OCI-LY7 (cell line): Measurements from ENCODE around the gene PTPN12. TPM values are rescaled to one million over a fixed set of nuclear protein-coding genes. Genes with fewer than 3 reads are reported as not detected.

ENCODE experiments used
- BruUV-seq: library from RNA; stranded (reverse); fragments of 400-500 nt; replicated peaks from 2 replicates; lab custom pipeline; 2021; lab: Mats Ljungman, UMichigan
- CTCF ChIA-PET: fragments of 300-600 bp; sonication (Branson Sonifier 250); formaldehyde crosslinking; loops from one replicate; lab custom pipeline; 2022; ENCODE audit warnings: antibody characterized with exemption; ENCODE audit not compliant: unreplicated experiment; lab: Charles Lee
- POLR2A ChIA-PET: fragments of 300-600 bp; sonication (Branson Sonifier 250); formaldehyde crosslinking; loops from one replicate; lab custom pipeline; 2022; ENCODE audit warnings: antibody characterized with exemption; lab: Charles Lee
- DNase-seq: peaks from one replicate; pipeline ENCODE4 v3.0.0-alpha.2; 2015; ENCODE audit warnings: low spot score
- H2AFZ ChIP-seq: fragments of 200-600 bp; sonication (generic), shearing (Covaris generic); 2 replicates; pipeline ENCODE4 v1.6.1; 2014; ENCODE audit warnings: mild to moderate bottlenecking, antibody characterized with exemption, low read length, moderate library complexity
- H3K27ac ChIP-seq: fragments of 200-600 bp; sonication (generic); 2 replicates; pipeline ENCODE4 v1.5.1; 2014; ENCODE audit warnings: mixed run types, low read depth, mild to moderate bottlenecking, moderate library complexity, low read length, inconsistent platforms; ENCODE audit not compliant: poor library complexity, severe bottlenecking
- H3K36me3 ChIP-seq: fragments of 200-600 bp; sonication (generic); 2 replicates; pipeline ENCODE4 v1.6.1; 2014; ENCODE audit warnings: mild to moderate bottlenecking, antibody characterized with exemption, low read length, moderate library complexity, mixed read lengths; ENCODE audit not compliant: insufficient read depth
- H3K4me1 ChIP-seq: fragments of 200-600 bp; sonication (generic); 2 replicates; pipeline ENCODE4 v1.5.1; 2014; ENCODE audit warnings: mild to moderate bottlenecking, low read length; ENCODE audit not compliant: insufficient read depth, poor library complexity, severe bottlenecking
- H3K4me2 ChIP-seq: fragments of 200-600 bp; sonication (generic); 2 replicates; pipeline ENCODE4 v1.6.1; 2014; ENCODE audit warnings: mild to moderate bottlenecking, low read length
- H3K4me3 ChIP-seq: fragments of 200-600 bp; sonication (generic); 2 replicates; pipeline ENCODE4 v1.5.1; 2014; ENCODE audit warnings: mild to moderate bottlenecking, low read depth, low read length; ENCODE audit not compliant: poor library complexity, severe bottlenecking
- H3K79me2 ChIP-seq: fragments of 200-600 bp; sonication (generic); 2 replicates; pipeline ENCODE4 v1.6.1; 2016; ENCODE audit warnings: low read depth, mild to moderate bottlenecking, low read length, moderate library complexity, mixed read lengths; ENCODE audit not compliant: insufficient read depth
- H3K9me2 ChIP-seq: fragments of 200-600 bp; sonication (generic); 2 replicates; pipeline ENCODE4 v1.6.1; 2016; ENCODE audit warnings: mild to moderate bottlenecking, low read length, mixed read lengths; ENCODE audit not compliant: insufficient read depth
- H3K9me3 ChIP-seq: fragments of 200-600 bp; sonication (generic); 2 replicates; pipeline ENCODE4 v1.6.1; 2014; ENCODE audit warnings: mild to moderate bottlenecking, mixed run types, low read length, mixed read lengths
- H4K20me1 ChIP-seq: fragments of 200-600 bp; sonication (generic); 2 replicates; pipeline ENCODE4 v1.6.1; 2014; ENCODE audit warnings: mild to moderate bottlenecking, antibody characterized with exemption, low read length, moderate library complexity, mixed read lengths; ENCODE audit not compliant: insufficient read depth
- EZH2phosphoT487 ChIP-seq: fragments of 200-600 bp; sonication (generic); IDR thresholded peaks from 2 replicates; pipeline ENCODE4 v1.6.1; 2018; ENCODE audit warnings: low read depth, borderline replicate concordance, mild to moderate bottlenecking, mixed run types, antibody characterized with exemption, low read length, moderate library complexity, mixed read lengths
- intact Hi-C: fragments of 100-400 bp; cut with micrococcal nuclease; formaldehyde crosslinking; loops from one replicate; pipeline ENCODE4 v1.10.0; 2022; ENCODE audit not compliant: unreplicated experiment
- total RNA-seq, 2 experiments: library from RNA; depleted of rRNA in 1 of 2; stranded (reverse); fragments of >200 nt in 1 of 2; shearing (Covaris generic) in 1 of 2; gene quantifications; 2 replicates each; pipeline ENCODE4 v1.2.3, GENCODE V29; 2014 to 2022
- TF ChIP-seq, protein P1 (sequence below): fragments of 200-600 bp; sonication (generic); conservative IDR thresholded peaks from 2 replicates; pipeline ENCODE4 v1.5.1; 2014; ENCODE audit warnings: mild to moderate bottlenecking, antibody characterized with exemption, low read length, moderate library complexity, mixed read lengths

The PTPN12 gene
- total RNA-seq, 2 experiments from 2014 or later, result 2.7 to 19.1 TPM

GRCh38 chr7:77661816-77662215, 124.7 kb downstream of the PTPN12 start:
- no TSS peak for BruUV-seq
- intact Hi-C loops, result no loop called here
- Histone ChIP-seq H3K4me1 (no peaks in the 10 kb centered on the region), H3K36me3 (no peaks in the 10 kb centered on the region), H2AFZ (no peak overlapping the region), H3K4me2 (no peak overlapping the region), H3K79me2 (no peaks in the 10 kb centered on the region), H3K27ac (no peak overlapping the region), H3K9me2 (no peaks in the 10 kb centered on the region), H4K20me1 (no peaks in the 10 kb centered on the region), H3K4me3 (no peak overlapping the region), H3K9me3 (no peaks in the 10 kb centered on the region)
- no peak for DNase-seq
- POLR2A ChIA-PET, result interaction anchor here (1.3 kb wide), 1 partner anchor 10 kb away, joined by 8 read pairs; no protein-coding TSS in a partner anchor
- CTCF ChIA-PET, result no interaction called here
- TF ChIP-seq EZH2phosphoT487, result no peak
- TF ChIP-seq, protein P1, sequence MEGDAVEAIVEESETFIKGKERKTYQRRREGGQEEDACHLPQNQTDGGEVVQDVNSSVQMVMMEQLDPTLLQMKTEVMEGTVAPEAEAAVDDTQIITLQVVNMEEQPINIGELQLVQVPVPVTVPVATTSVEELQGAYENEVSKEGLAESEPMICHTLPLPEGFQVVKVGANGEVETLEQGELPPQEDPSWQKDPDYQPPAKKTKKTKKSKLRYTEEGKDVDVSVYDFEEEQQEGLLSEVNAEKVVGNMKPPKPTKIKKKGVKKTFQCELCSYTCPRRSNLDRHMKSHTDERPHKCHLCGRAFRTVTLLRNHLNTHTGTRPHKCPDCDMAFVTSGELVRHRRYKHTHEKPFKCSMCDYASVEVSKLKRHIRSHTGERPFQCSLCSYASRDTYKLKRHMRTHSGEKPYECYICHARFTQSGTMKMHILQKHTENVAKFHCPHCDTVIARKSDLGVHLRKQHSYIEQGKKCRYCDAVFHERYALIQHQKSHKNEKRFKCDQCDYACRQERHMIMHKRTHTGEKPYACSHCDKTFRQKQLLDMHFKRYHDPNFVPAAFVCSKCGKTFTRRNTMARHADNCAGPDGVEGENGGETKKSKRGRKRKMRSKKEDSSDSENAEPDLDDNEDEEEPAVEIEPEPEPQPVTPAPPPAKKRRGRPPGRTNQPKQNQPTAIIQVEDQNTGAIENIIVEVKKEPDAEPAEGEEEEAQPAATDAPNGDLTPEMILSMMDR, result no peak

GRCh38 chr7:77662869-77663268, 125.8 kb downstream of the PTPN12 start:
- Histone ChIP-seq H3K4me3 (no peak overlapping the region), H3K27ac (no peak overlapping the region), H3K9me3 (no peaks in the 10 kb centered on the region), H2AFZ (no peak overlapping the region), H3K36me3 (no peaks in the 10 kb centered on the region), H4K20me1 (no peaks in the 10 kb centered on the region), H3K79me2 (no peaks in the 10 kb centered on the region), H3K4me2 (no peak overlapping the region), H3K4me1 (no peaks in the 10 kb centered on the region), H3K9me2 (no peaks in the 10 kb centered on the region)
- BruUV-seq, result no TSS peak
- no peak for DNase-seq
- ChIA-PET CTCF (no interaction called here), POLR2A (no interaction called here)
- no peak for TF ChIP-seq EZH2phosphoT487
- TF ChIP-seq, protein P1, result no peak
- intact Hi-C loops, result no loop called here

- Histone ChIP-seq H4K20me1 (no peaks in the 10 kb centered on the region), H3K36me3 (no peaks in the 10 kb centered on the region), H3K27ac (no peak overlapping the region), H3K79me2 (no peaks in the 10 kb centered on the region), H3K4me2 (no peak overlapping the region), H3K9me3 (no peaks in the 10 kb centered on the region), H3K4me1 (no peaks in the 10 kb centered on the region), H2AFZ (no peak overlapping the region), H3K9me2 (no peaks in the 10 kb centered on the region), H3K4me3 (no peak overlapping the region)
- BruUV-seq, result no TSS peak
- ChIA-PET CTCF (no interaction called here), POLR2A (interaction anchor here (0.6 kb wide), 2 partner anchors 115 to 336 kb away, joined by 3 to 4 read pairs; no protein-coding TSS in a partner anchor)
- no peak for DNase-seq
- intact Hi-C loops, result no loop called here
- TF ChIP-seq EZH2phosphoT487, result no peak
- TF ChIP-seq, protein P1, result no peak
Measured at GRCh38 chr7:77664715-77665114, 127.6 kb downstream of the PTPN12 start.
